GM19397 (cell line): ENCODE measurements around the gene PRDM16.

Source experiments
- ATAC-seq: cut with Tn5 transposase; IDR thresholded peaks from one replicate; pipeline ENCODE4 v1.9.1; 2021; ENCODE audit warnings: mild to moderate bottlenecking, moderate library complexity; ENCODE audit not compliant: unreplicated experiment

The PRDM16 gene

DNA sequence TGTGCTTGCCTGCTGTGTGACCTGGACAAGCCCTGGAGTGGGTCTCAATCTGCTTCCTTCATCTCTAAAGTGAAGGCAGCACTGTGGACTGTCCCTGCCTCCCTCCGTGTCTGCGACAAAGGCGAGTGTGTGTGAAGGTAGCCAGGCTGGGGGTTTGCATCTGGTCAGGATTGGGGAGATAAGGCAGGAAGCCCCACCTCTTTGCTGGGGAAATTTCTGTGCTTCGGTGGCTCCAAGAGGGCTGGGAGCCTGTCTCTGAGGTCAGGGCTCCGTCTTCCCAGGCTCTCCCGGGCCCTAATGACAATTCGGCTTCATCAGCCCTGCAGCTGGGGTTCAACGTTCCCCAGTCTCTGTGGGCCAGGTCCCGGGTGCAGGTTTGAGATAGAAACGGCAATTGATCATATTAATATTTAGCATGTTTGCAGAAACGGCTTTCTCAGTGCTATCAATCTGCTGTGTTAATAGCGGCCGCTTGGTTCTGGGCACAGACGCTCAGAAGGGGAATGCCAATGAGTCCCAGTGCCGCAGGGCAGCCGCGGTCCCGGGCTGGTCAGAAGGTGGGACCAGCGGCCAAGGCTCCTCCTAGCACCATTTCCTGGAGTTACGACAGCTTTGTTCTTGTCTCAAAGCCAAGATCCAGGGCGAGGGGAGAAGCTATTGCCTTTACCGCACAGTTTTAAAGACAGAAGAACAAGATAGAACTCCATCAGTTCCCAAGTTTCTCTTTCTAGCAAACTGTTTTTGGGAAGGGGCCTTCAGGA is 105.7 kb downstream of the PRDM16 start:
- no peak for ATAC-seq

DNA sequence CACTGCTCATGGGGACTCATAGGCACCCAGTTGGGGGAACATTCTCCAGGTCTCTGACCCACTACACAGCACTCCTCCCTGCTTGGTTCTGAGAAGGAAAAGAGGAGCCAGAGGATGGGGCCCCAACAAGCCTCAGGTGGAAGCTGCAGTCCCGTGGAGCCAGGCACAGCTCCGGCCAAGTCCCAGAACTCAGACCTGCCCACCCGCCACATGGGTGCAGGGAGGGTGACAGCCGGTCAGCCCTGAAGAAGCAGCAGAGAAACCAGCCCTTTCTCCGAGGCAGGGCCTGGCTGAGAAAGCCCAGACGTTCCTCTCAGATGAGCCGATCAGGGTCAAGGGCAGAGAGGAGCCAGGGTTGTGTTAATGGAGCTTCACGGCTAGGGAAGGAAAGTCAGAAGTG is 106.5 kb downstream of the PRDM16 start:
- ATAC-seq = no peak

- no peak for ATAC-seq
Measured at GRCh38 chr1:3176028-3176427, 107.0 kb downstream of the PRDM16 start.

- no peak for ATAC-seq
Measured at GRCh38 chr1:3176820-3177219, 107.8 kb downstream of the PRDM16 start.

GRCh38 chr1:3178279-3178678 is 109.3 kb downstream of the PRDM16 start:
- ATAC-seq = no peak

- no peak for ATAC-seq
Measured at GRCh38 chr1:3179471-3179870, 110.5 kb downstream of the PRDM16 start.

GRCh38 chr1:3180915-3181314 is 111.9 kb downstream of the PRDM16 start:
- ATAC-seq = no peak

DNA sequence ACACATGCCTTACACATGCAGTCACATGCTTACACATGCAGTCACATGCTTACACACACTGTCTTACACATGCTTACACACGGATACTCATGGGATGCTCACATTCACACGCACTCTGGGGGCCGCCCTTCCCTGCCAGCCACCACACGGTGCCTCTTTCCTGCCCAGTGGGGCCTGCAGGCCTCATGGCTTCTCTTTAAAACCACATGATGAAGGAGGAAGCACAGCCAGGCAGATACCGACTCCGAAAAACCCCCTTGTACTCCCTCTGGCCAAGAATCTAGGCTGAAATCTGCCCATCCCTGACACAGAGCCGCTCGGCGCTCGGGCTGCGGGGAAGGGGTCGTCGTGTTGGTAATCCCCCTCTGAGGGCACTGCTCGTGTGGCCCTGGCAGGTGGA is 113.0 kb downstream of the PRDM16 start:
- no peak for ATAC-seq

GRCh38 chr1:3183411-3183810 is 114.4 kb downstream of the PRDM16 start:
- ATAC-seq = no peak

DNA sequence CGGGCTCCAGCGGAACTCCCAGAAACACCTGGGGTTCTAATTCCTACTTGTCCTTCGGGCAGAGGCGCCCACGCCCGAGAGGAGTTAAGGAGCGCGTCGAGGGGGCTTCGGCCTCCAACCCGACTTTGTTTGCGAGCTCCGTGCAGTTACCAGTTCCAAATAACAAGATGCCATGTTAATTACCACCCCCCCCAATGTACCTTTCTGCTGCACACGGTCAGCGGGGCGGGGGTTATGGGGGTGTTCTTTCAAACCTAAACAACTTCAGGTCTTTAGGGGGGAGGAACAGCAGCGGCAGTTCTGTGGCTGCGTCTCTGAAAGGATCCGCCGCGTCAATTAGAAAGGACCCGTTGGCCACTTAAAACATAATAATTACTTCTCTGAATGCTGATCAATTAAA is 114.8 kb downstream of the PRDM16 start:
- no peak for ATAC-seq

DNA sequence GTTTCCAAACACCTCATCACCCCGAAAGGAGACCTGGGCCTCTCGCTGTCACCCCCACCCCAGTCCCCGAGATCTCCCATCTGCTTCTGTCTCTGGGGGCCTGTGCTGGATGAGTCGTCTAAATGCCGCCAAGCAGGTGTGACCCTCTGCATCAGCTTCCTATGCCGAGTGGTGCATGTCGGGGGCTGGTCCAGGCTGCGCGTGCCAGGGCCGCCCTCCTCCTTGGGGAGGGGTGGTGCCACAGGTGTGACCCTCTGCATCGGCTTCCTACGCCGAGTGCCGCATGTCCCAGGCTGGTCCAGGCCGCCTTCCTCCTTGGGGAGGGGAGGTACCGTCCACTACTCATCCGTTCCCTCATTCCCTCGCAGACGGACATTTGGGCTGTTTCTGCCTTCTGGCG is 115.7 kb downstream of the PRDM16 start:
- no peak for ATAC-seq

DNA sequence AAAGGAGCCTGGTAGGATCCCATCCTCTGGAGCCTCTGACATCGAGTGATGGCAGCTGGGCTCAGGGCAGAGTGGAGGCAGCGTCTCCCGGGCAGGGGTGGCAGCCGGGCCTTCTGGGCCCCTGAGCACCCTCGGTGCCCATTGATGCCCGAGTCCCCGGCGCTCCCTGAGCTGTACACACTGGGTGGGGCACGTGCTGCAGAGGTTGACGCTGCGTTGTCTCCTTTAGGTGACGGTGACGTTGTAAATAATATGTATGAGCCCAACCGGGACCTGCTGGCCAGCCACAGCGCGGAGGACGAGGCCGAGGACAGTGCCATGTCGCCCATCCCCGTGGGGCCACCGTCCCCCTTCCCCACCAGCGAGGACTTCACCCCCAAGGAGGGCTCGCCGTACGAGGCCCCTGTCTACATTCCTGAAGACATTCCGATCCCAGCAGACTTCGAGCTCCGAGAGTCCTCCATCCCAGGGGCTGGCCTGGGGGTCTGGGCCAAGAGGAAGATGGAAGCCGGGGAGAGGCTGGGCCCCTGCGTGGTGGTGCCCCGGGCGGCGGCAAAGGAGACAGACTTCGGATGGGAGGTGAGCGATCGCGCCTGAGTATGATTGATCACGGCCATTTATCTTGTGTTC is 117.0 kb downstream of the PRDM16 start:
- no peak for ATAC-seq

DNA sequence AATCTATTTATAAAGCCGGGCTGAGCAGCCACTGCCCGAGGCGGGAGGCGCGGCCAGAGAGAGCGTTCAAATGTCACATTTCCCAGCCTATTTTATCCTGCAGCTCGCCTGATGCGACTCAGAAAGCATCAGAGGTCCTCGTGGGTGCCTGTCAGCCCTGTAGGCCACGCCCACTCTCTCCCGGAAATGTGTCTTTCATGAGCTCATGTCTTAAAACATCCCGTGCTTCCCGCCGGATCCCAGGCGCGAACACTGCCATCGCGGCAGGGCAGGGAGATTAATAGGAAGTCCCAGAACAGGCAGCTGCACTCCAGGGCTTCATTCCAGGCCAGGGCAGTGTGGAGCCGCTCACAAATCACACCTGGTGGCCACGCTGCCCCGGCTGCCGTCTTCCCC is 117.5 kb downstream of the PRDM16 start:
- ATAC-seq = no peak

DNA sequence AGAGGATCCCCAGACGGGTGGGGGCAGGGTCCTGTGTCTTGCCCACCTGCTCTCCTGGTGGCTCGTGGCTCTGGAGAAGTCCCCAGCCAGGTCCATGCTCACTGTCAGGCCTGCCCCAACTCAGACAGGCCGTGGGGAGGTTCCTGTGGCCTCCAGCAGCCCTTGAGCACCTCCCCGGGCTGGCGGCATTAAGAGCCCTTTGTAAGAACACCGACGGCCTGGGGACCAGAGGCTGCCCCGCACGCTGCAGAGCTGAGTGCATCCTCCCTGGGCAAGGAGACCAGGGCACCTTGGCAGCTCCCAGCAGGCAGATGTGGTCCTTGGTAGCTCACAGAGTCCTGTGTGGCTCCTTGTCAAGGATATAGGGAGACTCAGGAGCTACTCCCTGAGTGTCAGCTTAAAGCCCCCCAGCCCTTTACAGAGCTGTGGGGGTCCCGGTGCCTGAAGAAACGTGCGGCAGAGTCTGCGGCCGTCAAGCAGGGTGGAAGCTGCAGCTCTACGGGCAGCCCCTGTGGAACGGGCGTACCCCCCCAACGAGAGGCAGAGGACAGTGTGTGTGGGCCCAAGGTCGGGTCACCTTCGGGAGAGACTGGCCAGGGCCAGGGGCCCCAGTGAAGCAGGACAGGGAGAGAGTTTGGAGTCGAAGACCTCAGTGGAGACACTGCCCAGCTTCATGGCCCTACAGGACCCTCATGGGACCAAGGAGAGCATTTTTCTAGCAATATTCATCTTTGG is 118.6 kb downstream of the PRDM16 start:
- no peak for ATAC-seq

DNA sequence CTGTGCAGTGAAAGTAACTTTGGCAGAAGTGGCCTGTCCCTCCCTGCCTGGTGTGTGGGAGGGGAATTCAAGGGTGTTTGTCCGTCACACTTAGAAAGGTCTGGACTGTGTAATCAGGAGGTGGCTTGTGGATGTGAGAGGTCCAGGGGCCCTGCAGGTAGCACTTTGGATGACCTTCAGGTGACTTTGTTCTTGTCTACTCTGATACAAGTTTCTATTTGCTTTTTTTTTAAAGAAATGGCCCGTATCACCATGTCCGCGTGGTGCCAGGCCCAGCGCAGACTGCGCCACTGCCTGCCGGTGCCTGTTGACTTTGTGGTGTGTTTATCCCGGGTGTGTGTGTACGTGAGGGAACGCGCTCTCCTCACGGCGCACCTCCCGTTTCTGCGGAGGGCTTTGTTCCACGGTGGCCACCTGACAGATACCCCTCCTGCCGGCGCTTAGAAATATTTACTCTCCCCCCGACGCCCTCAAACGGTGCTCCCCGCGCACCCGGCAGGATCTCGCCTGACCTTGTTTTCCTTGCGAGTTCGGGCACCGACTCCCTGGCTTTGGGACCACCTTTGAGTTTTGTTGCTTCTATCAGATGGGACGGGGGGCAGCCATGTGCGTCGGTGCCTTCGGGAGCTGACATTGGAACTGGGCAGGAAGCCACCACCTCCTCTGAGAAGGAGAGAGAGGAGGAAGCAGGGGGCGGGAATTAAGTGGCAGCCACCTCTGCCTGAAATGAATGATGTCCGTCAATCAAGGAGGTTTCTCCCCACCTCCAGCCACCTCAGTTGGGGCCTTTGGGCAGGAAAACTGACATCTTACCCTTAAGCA is 119.4 kb downstream of the PRDM16 start:
- no peak for ATAC-seq

DNA sequence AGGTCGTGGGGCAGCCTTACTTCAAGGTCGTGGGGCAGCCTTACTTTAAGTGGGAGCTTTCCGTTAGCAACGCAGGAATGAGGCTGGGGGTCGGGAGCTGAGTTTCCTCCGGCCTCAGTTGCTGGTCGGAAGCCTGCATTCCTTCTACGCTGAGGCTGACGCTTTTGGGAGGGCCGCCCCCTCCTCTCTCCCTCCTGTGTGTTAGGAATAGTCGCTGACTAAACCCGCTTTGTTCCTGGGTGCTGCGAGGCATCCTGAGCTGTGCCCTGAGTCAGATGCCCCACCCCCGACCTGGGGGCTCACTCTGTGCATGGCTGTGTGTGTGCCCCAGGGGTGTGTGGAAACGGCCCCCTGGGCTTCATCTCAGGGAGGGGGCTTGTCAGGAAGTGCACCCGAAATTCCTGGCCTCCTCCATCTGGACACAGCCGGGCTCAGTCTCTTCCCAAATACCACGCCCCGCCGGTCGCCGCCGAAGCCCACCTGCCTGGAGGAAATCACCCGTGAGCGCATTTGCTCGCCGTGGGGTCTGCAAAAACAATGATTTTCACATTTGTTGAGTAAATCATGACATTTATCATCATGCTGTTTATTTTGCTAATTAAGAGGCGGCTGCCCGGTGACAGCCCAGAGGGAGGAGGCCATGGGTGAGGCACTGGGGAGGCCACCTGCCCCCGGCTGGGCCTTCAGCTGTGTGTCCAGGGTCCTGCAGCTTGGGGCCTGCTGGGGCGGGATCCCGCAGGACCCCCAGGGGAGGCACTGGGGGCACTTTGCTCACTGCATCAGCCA is 121.4 kb downstream of the PRDM16 start:
- ATAC-seq = no peak

DNA sequence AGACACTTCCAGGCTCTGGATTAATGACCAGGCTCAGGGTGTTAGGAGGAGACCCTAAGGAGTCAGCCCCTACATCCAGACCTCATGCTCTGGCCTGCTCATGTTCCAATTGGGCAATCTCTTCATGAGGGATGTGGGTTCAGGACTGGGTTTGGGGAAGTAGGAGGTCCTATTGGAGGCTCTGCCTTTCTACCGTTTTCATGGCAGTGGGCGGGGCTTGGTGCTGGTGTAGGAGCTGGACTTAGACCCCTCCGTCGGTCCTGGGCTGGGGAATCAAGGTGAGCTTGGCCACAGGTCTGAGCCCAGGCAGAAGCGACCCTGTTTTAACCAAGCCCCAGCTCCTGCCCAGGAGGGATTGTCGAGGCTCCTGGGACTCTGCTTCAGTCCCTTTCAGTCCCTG is 123.4 kb downstream of the PRDM16 start:
- ATAC-seq = no peak

GRCh38 chr1:3192825-3193224 is 123.8 kb downstream of the PRDM16 start:
- ATAC-seq = no peak

DNA sequence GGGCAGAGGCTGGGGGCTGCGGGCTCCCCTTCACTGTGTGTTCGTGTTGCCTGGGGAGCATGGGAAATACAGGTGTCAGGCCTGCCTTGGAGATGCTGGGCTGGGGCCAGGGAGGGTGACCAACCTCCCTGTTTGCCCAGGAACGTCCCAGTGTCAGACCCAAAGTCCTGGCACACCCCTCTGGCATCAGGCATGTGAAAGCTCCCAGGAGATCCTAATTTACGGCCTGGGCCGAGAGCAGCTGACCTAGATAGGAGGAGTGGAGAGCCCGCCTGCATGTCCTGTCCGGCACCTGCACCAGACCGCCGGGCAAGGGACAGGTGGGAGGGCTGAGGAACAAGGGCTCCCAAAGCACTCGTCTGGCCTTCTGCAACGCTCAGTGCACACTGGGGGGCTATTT is 124.8 kb downstream of the PRDM16 start:
- ATAC-seq = no peak

GRCh38 chr1:3194760-3195479 is 125.9 kb downstream of the PRDM16 start:
- ATAC-seq = no peak
